Measurements from ENCODE around the gene GALC.

The GALC gene

GRCh38 chr14:87898301-87898700 is 94.7 kb downstream of the GALC start:
- H4K20me1 ChIP-seq (ENCODE audit: insufficient read depth, low read length): no peaks in the 10 kb centered on the region
- H3K79me2 ChIP-seq (ENCODE audit: low read length): no peaks in the 10 kb centered on the region
- H3K9ac ChIP-seq (ENCODE audit: low read length): no peak overlapping the region
- no peak overlapping the region for H2AFZ ChIP-seq (ENCODE audit: low read depth, low read length)
- no peak overlapping the region for H3K4me3 ChIP-seq (ENCODE audit: low read length)
- H3K36me3 ChIP-seq (replicated peaks; ENCODE audit: low read depth, low read length): no peaks in the 10 kb centered on the region
- no peak overlapping the region for H3K4me2 ChIP-seq (ENCODE audit: low read length)
- H3K27ac ChIP-seq (ENCODE audit: low read length): no peak overlapping the region
- peaks cover 31% of the 10 kb centered on the region for H3K27me3 ChIP-seq (ENCODE audit: low read depth, low read length)
- peaks cover 2% of the 10 kb centered on the region; the same call in 1 of the 2 replicates for H3K4me1 ChIP-seq (ENCODE audit: low read length)
- no peak for TF ChIP-seq EZH2phosphoT487 (IDR thresholded peaks at IDR 0.05; ENCODE audit: low read depth)
- TF ChIP-seq, protein P1, sequence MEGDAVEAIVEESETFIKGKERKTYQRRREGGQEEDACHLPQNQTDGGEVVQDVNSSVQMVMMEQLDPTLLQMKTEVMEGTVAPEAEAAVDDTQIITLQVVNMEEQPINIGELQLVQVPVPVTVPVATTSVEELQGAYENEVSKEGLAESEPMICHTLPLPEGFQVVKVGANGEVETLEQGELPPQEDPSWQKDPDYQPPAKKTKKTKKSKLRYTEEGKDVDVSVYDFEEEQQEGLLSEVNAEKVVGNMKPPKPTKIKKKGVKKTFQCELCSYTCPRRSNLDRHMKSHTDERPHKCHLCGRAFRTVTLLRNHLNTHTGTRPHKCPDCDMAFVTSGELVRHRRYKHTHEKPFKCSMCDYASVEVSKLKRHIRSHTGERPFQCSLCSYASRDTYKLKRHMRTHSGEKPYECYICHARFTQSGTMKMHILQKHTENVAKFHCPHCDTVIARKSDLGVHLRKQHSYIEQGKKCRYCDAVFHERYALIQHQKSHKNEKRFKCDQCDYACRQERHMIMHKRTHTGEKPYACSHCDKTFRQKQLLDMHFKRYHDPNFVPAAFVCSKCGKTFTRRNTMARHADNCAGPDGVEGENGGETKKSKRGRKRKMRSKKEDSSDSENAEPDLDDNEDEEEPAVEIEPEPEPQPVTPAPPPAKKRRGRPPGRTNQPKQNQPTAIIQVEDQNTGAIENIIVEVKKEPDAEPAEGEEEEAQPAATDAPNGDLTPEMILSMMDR (IDR thresholded peaks at IDR 0.05; ENCODE audit: low read depth, low read length): no peak
- no peaks in the 10 kb centered on the region for H3K9me3 ChIP-seq (ENCODE audit: insufficient read depth, low read length)

GRCh38 chr14:87896393-87897380 is 96.3 kb downstream of the GALC start:
- Histone ChIP-seq H3K9ac (ENCODE audit: low read length) (no peak overlapping the region), H2AFZ (ENCODE audit: low read depth, low read length) (no peak overlapping the region), H3K4me3 (ENCODE audit: low read length) (no peak overlapping the region), H3K27me3 (ENCODE audit: low read depth, low read length) (peaks cover 28% of the 10 kb centered on the region), H3K79me2 (ENCODE audit: low read length) (no peaks in the 10 kb centered on the region), H4K20me1 (ENCODE audit: insufficient read depth, low read length) (no peaks in the 10 kb centered on the region), H3K4me1 (ENCODE audit: low read length) (no peaks in the 10 kb centered on the region), H3K36me3 (replicated peaks; ENCODE audit: low read depth, low read length) (no peaks in the 10 kb centered on the region), H3K4me2 (ENCODE audit: low read length) (no peak overlapping the region), H3K9me3 (ENCODE audit: insufficient read depth, low read length) (no peaks in the 10 kb centered on the region), H3K27ac (ENCODE audit: low read length) (no peak overlapping the region)
- TF ChIP-seq EZH2phosphoT487 (IDR thresholded peaks at IDR 0.05; ENCODE audit: low read depth): no peak
- TF ChIP-seq, protein P1 (IDR thresholded peaks at IDR 0.05; ENCODE audit: low read depth, low read length): peak; percentile 81

DNA sequence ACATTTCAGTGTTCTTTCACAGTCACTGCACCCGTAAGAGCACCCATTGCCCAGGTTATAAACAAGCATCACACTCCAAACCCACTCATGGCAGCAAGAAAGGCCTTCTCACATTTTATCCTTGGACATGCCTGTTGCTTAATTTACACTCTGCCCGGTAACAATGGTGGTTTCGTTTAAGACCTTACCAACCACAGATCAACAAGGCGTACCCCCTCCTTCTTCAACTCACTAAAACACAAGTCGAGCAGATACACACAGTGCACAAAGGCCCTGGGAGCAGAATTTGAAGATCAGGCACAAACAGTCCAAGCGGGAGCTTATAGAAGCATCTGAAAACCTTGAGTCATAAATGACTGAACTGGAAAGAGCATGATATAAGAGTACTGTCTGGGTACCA is 98.1 kb downstream of the GALC start:
- no peak for TF ChIP-seq EZH2phosphoT487 (IDR thresholded peaks at IDR 0.05; ENCODE audit: low read depth)
- TF ChIP-seq, protein P1 (IDR thresholded peaks at IDR 0.05; ENCODE audit: low read depth, low read length): no peak
- Histone ChIP-seq H2AFZ (ENCODE audit: low read depth, low read length) (0 out of 2 replicates have a peak overlapping the region, but pooled peaks have one; percentile 14), H3K4me3 (ENCODE audit: low read length) (no peak overlapping the region), H3K27me3 (ENCODE audit: low read depth, low read length) (peaks cover 20% of the 10 kb centered on the region), H3K9ac (ENCODE audit: low read length) (no peak overlapping the region), H3K36me3 (replicated peaks; ENCODE audit: low read depth, low read length) (no peaks in the 10 kb centered on the region), H3K4me1 (ENCODE audit: low read length) (no peaks in the 10 kb centered on the region), H3K9me3 (ENCODE audit: insufficient read depth, low read length) (no peaks in the 10 kb centered on the region), H3K27ac (ENCODE audit: low read length) (no peak overlapping the region), H3K4me2 (ENCODE audit: low read length) (peak overlapping the region; percentile 8; the same call in 1 of the 2 replicates), H3K79me2 (ENCODE audit: low read length) (no peaks in the 10 kb centered on the region), H4K20me1 (ENCODE audit: insufficient read depth, low read length) (no peaks in the 10 kb centered on the region)

DNA sequence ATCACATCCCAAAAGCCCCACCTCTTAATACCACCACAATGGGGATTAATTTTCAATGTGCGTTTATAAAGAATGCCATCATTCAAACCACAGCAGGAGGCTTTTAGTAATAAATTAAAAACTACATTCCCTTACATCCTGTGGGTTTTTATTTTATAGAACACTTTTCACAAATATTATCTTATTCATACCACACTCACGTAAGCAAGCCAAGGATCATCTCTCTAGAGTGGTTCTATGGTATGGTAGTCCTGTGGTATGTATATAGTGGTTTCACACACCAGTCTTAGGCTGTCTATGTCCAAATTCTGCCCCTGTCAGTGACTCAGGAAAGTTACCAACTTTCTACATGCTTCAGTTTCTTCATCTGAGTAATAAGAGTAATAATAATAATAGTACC is 100.2 kb downstream of the GALC start:
- no peak overlapping the region for H2AFZ ChIP-seq (ENCODE audit: low read depth, low read length)
- H3K27ac ChIP-seq (ENCODE audit: low read length): no peak overlapping the region
- no peaks in the 10 kb centered on the region for H3K4me1 ChIP-seq (ENCODE audit: low read length)
- H3K79me2 ChIP-seq (ENCODE audit: low read length): no peaks in the 10 kb centered on the region
- H3K4me3 ChIP-seq (ENCODE audit: low read length): no peak overlapping the region
- no peak overlapping the region for H3K4me2 ChIP-seq (ENCODE audit: low read length)
- H4K20me1 ChIP-seq (ENCODE audit: insufficient read depth, low read length): no peaks in the 10 kb centered on the region
- H3K9ac ChIP-seq (ENCODE audit: low read length): no peak overlapping the region
- no peak for TF ChIP-seq EZH2phosphoT487 (IDR thresholded peaks at IDR 0.05; ENCODE audit: low read depth)
- TF ChIP-seq, protein P1 (IDR thresholded peaks at IDR 0.05; ENCODE audit: low read depth, low read length): no peak
- H3K9me3 ChIP-seq (ENCODE audit: insufficient read depth, low read length): no peaks in the 10 kb centered on the region
- H3K36me3 ChIP-seq (replicated peaks; ENCODE audit: low read depth, low read length): no peaks in the 10 kb centered on the region
- peaks cover 9% of the 10 kb centered on the region for H3K27me3 ChIP-seq (ENCODE audit: low read depth, low read length)

Data from OCI-LY3 (cell line).